Gastrocnemius medialis (tissue), 4 donors: ENCODE measurements around the gene RASAL2. TPM values are rescaled to one million over a fixed set of nuclear protein-coding genes. Genes with fewer than 3 reads are reported as not detected.

Experiments
- ATAC-seq, 2 donors: fragments of 150-250 bp; one replicate each; pipeline ENCODE4 v1.9.1; 2016
- DNase-seq, 2 donors: peaks; one replicate each; pipeline ENCODE4 v3.0.0-alpha.2; 2019
- H3K27ac ChIP-seq, 4 donors: fragments of 200-600 bp; sonication (generic); 1 replicate in 1 of 4; 2 replicates in 3 of 4; pipeline ENCODE4 v1.5.1; 2016 to 2018; ENCODE audit warnings: mild to moderate bottlenecking in 2 of 4, moderate library complexity in 1 of 4
- H3K27me3 ChIP-seq, 3 donors: fragments of 200-600 bp; sonication (generic) in 2 of 3; 1 replicate in 1 of 3; 2 replicates in 2 of 3; pipeline versions ENCODE4 v1.5.1 to v1.6.0; 2016 to 2019; ENCODE audit warnings: mild to moderate bottlenecking in 1 of 3, moderate library complexity in 1 of 3
- H3K36me3 ChIP-seq, 2 donors: fragments of 200-600 bp; sonication (generic) in 1 of 2; one replicate each; pipeline ENCODE4 v1.5.1; 2017 to 2018
- H3K4me1 ChIP-seq, 2 donors: fragments of 200-600 bp; sonication (generic) in 1 of 2; one replicate each; pipeline ENCODE4 v1.5.1; 2016 to 2017; ENCODE audit warnings: mild to moderate bottlenecking in 2 of 2
- H3K4me3 ChIP-seq, 4 donors: fragments of 200-600 bp; sonication (generic) in 3 of 4; 1 replicate in 1 of 4; 2 replicates in 3 of 4; pipeline ENCODE4 v1.5.1; 2016 to 2019; ENCODE audit warnings: mild to moderate bottlenecking in 2 of 4
- H3K9me3 ChIP-seq, 3 donors: fragments of 200-600 bp; sonication (generic) in 2 of 3; 1 replicate in 1 of 3; 2 replicates in 2 of 3; pipeline ENCODE4 v1.5.1; 2016 to 2019
- POLR2A ChIP-seq, 2 donors: fragments of 450-650 bp; IDR thresholded peaks; one replicate each; pipeline ENCODE4 v1.6.1; 2017; ENCODE audit warnings: antibody characterized with exemption in 2 of 2, mild to moderate bottlenecking in 2 of 2, moderate library complexity in 2 of 2
- in situ Hi-C, 4 donors: fragments of 200-750 bp; cut with MboI; loops; one replicate each; pipeline versions ENCODE4 v1.15.0 to v1.8.0; 2017; ENCODE audit warnings: low sequenced_read_pairs in 4 of 4
- intact Hi-C: fragments of 100-400 bp; cut with DNase I; formaldehyde crosslinking; loops from one replicate; pipeline ENCODE4 v1.15.1; 2023; ENCODE audit warnings: low total_unique reads
- total RNA-seq, 4 donors: library from RNA; depleted of rRNA; stranded (reverse); fragments of >200 nt; gene quantifications; one replicate each; pipeline versions ENCODE4 v1.1.0 to v1.2.3, GENCODE V29; 2016
- TF ChIP-seq, protein P1 (sequence below), 5 experiments: fragments of 450-650 bp in 3 of 5; fragments of 200-600 bp in 2 of 5; sonication (generic) in 2 of 5; IDR thresholded peaks in 4 of 5; conservative IDR thresholded peaks in 1 of 5; 1 replicate in 4 of 5; 2 replicates in 1 of 5; pipeline ENCODE4 v1.5.1; 2016 to 2019; ENCODE audit warnings: antibody characterized with exemption in 5 of 5, mild to moderate bottlenecking in 3 of 5, moderate library complexity in 3 of 5

RASAL2 gene
- total RNA-seq, 4 donors from 2014 or later: 7.6 to 13.4 (median 8.8) TPM

DNA sequence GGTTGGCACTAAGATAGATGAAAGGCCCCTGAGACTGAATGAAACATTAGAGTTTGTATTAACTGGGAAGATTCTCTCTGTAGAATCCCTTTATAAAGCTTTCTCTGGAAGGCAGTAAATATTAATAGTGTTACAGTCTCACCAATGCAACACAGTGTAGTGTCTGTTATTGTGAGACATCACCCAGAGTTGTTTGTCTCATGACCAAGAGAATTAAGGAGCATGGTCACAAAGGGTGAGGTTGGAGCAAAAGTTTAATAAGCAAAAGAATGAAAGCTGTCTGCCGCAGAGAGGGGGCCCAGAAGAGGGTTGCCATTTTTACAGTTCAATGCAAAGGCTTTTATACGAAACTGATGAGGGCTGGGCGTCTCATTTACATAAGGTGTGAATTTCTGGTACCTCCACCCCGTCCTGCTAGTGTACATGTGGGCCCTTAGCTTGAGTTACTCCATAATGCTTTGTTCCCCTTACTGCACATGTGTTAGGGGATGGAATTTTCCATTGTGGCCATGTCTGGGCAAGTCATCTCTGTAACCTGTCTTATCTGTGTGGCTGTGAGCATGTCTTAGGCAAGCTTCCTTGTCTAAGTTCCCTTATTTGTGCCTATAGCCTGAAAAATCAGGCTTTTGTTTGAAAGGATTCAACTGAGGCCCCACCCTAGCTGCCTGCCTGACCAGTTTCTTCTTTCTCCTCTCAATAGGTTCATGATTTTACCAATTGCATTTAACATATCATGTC lies 184.1 kb downstream of the RASAL2 start:
- TF ChIP-seq, protein P1, sequence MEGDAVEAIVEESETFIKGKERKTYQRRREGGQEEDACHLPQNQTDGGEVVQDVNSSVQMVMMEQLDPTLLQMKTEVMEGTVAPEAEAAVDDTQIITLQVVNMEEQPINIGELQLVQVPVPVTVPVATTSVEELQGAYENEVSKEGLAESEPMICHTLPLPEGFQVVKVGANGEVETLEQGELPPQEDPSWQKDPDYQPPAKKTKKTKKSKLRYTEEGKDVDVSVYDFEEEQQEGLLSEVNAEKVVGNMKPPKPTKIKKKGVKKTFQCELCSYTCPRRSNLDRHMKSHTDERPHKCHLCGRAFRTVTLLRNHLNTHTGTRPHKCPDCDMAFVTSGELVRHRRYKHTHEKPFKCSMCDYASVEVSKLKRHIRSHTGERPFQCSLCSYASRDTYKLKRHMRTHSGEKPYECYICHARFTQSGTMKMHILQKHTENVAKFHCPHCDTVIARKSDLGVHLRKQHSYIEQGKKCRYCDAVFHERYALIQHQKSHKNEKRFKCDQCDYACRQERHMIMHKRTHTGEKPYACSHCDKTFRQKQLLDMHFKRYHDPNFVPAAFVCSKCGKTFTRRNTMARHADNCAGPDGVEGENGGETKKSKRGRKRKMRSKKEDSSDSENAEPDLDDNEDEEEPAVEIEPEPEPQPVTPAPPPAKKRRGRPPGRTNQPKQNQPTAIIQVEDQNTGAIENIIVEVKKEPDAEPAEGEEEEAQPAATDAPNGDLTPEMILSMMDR (IDR thresholded peaks at IDR 0.05 in 4 of 5, conservative IDR thresholded peaks at IDR 0.05 in 1 of 5): no peak
- TF ChIP-seq POLR2A (IDR thresholded peaks at IDR 0.05): no peak
- DNase-seq: no peak
- intact Hi-C loops: loop anchor here (10.0 kb wide), 1 partner anchor 223 kb away; no protein-coding TSS in a partner anchor
- H3K27ac ChIP-seq: no peak overlapping the region
- H3K4me1 ChIP-seq: peaks cover 1 to 3% of the 10 kb centered on the region in 2 donors
- H3K36me3 ChIP-seq: no peaks in the 10 kb centered on the region
- H3K4me3 ChIP-seq: no peak overlapping the region
- H3K27me3 ChIP-seq: no peaks in the 10 kb centered on the region
- H3K9me3 ChIP-seq: no peaks in the 10 kb centered on the region
- no peak for ATAC-seq
- in situ Hi-C loops: loop anchor here in 2 of 4 donors (25.0 kb wide), 2 partner anchors 209 to 241 kb away; partner anchors contain the start of gene CLEC20A (in 1 of the 2)

DNA sequence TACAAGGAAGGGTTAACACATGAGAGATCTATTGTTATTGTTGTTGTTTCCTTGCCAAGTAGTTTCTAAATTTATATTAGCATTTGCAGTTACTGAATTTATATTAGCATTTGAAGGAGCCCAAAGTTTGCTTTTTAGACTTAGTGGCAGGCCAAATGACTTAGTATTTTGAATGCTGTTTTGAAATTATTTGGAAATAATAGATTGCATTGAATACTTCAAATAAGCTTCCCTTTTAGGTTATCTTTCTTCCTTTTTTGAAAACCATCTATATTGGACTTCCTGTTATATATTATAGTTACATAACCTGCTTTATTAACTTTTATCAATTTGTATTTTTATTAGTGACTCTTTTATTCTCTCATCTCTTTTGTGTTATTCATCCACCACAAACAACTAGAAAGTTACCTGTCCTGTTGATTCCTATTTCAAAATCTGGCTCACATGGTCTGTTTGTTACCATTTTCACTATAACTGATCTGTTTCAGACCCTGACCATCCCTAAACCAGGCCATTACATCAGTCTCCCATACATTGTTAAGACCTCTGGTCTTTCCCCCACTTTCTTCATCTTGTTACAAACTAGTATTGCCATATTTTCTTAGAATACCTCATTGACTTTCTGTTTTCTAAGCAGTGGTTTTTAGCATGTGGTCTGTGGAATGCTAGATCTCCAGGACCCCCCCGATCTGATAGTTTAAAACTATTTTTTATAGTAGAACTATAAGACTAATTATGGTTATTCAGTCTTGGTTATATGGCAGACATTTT lies 185.2 kb downstream of the RASAL2 start:
- in situ Hi-C loops: loop anchor here in 2 of 4 donors (25.0 kb wide), 2 partner anchors 208 to 242 kb away; partner anchors contain the start of gene CLEC20A (in 1 of the 2)
- peaks cover 3% of the 10 kb centered on the region in 2 donors for H3K4me1 ChIP-seq
- no peaks in the 10 kb centered on the region for H3K9me3 ChIP-seq
- no peaks in the 10 kb centered on the region for H3K27me3 ChIP-seq
- H3K27ac ChIP-seq: no peak overlapping the region
- no peak overlapping the region for H3K4me3 ChIP-seq
- no peaks in the 10 kb centered on the region for H3K36me3 ChIP-seq
- intact Hi-C loops: loop anchor here (10.0 kb wide), 1 partner anchor 224 kb away; no protein-coding TSS in a partner anchor
- TF ChIP-seq POLR2A (IDR thresholded peaks at IDR 0.05): no peak
- TF ChIP-seq, protein P1 (IDR thresholded peaks at IDR 0.05 in 4 of 5, conservative IDR thresholded peaks at IDR 0.05 in 1 of 5): no peak
- ATAC-seq (no peak), DNase-seq (no peak)

DNA sequence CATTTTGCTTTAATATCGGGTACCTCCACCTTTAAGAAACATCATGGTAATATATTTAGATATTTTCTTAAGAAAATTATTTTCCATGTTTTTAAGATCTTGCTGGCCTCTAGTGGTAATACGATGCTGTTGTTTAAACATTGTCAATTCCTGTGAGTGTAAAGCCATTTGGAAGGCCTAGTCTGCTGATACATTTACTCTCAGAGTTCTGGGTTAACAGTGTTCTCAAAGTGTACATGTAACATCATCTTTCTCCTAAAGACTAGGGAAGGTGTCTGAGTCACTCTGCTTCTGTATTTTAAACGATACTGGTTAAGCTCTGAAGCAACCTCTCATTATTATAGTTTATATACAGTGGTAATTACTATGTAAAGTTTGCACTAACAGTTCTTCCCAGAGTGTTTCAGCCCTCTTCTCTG lies 189.1 kb downstream of the RASAL2 start:
- Histone ChIP-seq H3K27ac (no peak overlapping the region), H3K36me3 (no peaks in the 10 kb centered on the region), H3K9me3 (no peaks in the 10 kb centered on the region), H3K4me3 (no peak overlapping the region), H3K4me1 (peaks cover 3% of the 10 kb centered on the region in 2 donors), H3K27me3 (no peaks in the 10 kb centered on the region)
- DNase-seq (no peak), ATAC-seq (no peak)
- in situ Hi-C loops (loop anchor here in 3 of 4 donors (10.0 to 25.0 kb wide), 3 partner anchors 204 to 248 kb away; partner anchors contain the start of gene CLEC20A (in 1 of the 3)), intact Hi-C loops (no loop called here)
- TF ChIP-seq POLR2A (IDR thresholded peaks at IDR 0.05): no peak
- TF ChIP-seq, protein P1 (IDR thresholded peaks at IDR 0.05 in 4 of 5, conservative IDR thresholded peaks at IDR 0.05 in 1 of 5): peak in 1 of 5 experiments; percentile 35

DNA sequence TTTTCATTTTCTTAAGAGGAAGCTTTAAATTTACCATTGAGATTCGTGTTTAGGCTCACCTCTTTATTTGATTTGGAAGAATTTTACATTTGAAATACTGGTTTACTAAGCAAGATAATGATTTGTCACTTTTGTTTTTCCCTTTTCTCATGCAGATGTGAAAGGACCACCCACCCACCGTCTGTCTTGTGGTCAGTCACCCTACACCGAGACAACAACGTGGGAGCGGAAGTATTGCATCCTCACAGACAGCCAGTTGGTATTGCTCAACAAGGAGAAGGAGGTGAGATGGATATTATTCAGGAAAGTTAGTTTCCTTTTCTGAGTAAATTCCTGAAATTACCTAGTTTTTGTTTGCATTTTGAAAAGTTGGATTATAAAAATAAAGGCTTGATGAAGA lies 189.5 kb downstream of the RASAL2 start:
- DNase-seq: no peak
- peaks cover 3% of the 10 kb centered on the region in 2 donors for H3K4me1 ChIP-seq
- no peak overlapping the region for H3K27ac ChIP-seq
- in situ Hi-C loops: loop anchor here in 3 of 4 donors (10.0 to 25.0 kb wide), 3 partner anchors 204 to 249 kb away; partner anchors contain the start of gene CLEC20A (in 1 of the 3)
- intact Hi-C loops: no loop called here
- H3K36me3 ChIP-seq: no peaks in the 10 kb centered on the region
- H3K9me3 ChIP-seq: no peaks in the 10 kb centered on the region
- no peaks in the 10 kb centered on the region for H3K27me3 ChIP-seq
- ATAC-seq: no peak
- H3K4me3 ChIP-seq: no peak overlapping the region
- TF ChIP-seq, protein P1 (IDR thresholded peaks at IDR 0.05 in 4 of 5, conservative IDR thresholded peaks at IDR 0.05 in 1 of 5): no peak
- TF ChIP-seq POLR2A (IDR thresholded peaks at IDR 0.05): no peak
